Natural killer cell (primary cell): Measurements from ENCODE around the gene RNF114. TPM values are rescaled to one million over a fixed set of nuclear protein-coding genes. Genes with fewer than 3 reads are reported as not detected.
A peak's percentile ranks its signal among the peaks of the same experiment; 100 is the strongest.

ENCODE experiments used
- ATAC-seq, 3 donors: fragments of 150-1000 bp in 2 of 3; fragments of 200-7000 bp in 1 of 3; cut with Tn5 transposase; 1 replicate in 1 of 3; 2 replicates in 2 of 3; pipeline ENCODE4 v1.10.0; 2021; ENCODE audit warnings: mild to moderate bottlenecking in 2 of 3, moderate library complexity in 2 of 3
- DNase-seq, 2 donors: peaks; one replicate each; pipeline versions ENCODE4 v3.0.0 to v3.0.0-alpha.2; 2013 to 2021; ENCODE audit warnings: mixed read lengths in 1 of 2
- H3K27ac ChIP-seq: one replicate; pipeline ENCODE4 v1.5.1; 2013; ENCODE audit warnings: mild to moderate bottlenecking, low read length
- H3K27me3 ChIP-seq: one replicate; pipeline ENCODE4 v1.6.1; 2013; ENCODE audit warnings: low read length; ENCODE audit not compliant: control insufficient read depth, insufficient read depth
- H3K36me3 ChIP-seq: one replicate; pipeline ENCODE4 v1.6.1; 2013; ENCODE audit warnings: low read length; ENCODE audit not compliant: control insufficient read depth, insufficient read depth
- H3K4me1 ChIP-seq: one replicate; pipeline ENCODE4 v1.6.1; 2013; ENCODE audit warnings: low read length; ENCODE audit not compliant: control insufficient read depth, insufficient read depth
- H3K4me3 ChIP-seq: one replicate; pipeline ENCODE4 v1.5.1; 2013; ENCODE audit warnings: low read length
- H3K9me3 ChIP-seq: one replicate; pipeline ENCODE4 v1.6.1; 2013; ENCODE audit warnings: low read length; ENCODE audit not compliant: control insufficient read depth, insufficient read depth
- H3K27ac Mint-ChIP-seq, 2 donors: one replicate each; pipeline ENCODE4 v1.8.0; 2022; ENCODE audit warnings: mild to moderate bottlenecking in 2 of 2, mixed read lengths in 2 of 2, moderate library complexity in 1 of 2
- H3K27me3 Mint-ChIP-seq, 2 donors: one replicate each; pipeline ENCODE4 v1.8.0; 2022; ENCODE audit warnings: low read depth in 2 of 2, mixed read lengths in 2 of 2
- H3K36me3 Mint-ChIP-seq: one replicate; pipeline ENCODE4 v1.8.0; 2022; ENCODE audit warnings: mixed read lengths
- H3K4me1 Mint-ChIP-seq, 2 donors: one replicate each; pipeline ENCODE4 v1.8.0; 2022; ENCODE audit warnings: mixed read lengths in 2 of 2
- H3K4me3 Mint-ChIP-seq: one replicate; pipeline ENCODE4 v1.8.0; 2022; ENCODE audit warnings: mild to moderate bottlenecking, moderate library complexity, mixed read lengths
- H3K9me3 Mint-ChIP-seq, 2 donors: one replicate each; pipeline ENCODE4 v1.8.0; 2022; ENCODE audit warnings: mixed read lengths in 2 of 2
- WGBS: methylation state at CpG from one replicate; pipeline ENCODE4 v1.1.7; 2013; ENCODE audit warnings: missing lambda C conversion rate; ENCODE audit not compliant: insufficient coverage; 5-methylcytosine and 5-hydroxymethylcytosine counted together
- intact Hi-C: fragments of 100-400 bp; cut with micrococcal nuclease; formaldehyde crosslinking; loops from one replicate; pipeline ENCODE4 v1.14.2; 2022
- total RNA-seq, 4 donors: library from RNA; stranded (reverse); fragments of 120-200 nt in 1 of 4; gene quantifications; one replicate each; pipeline versions ENCODE4 v1.2.3 to v1.2.4, GENCODE V29; 2013 to 2022
- TF ChIP-seq, protein P1 (sequence below): fragments of 200-600 bp; IDR thresholded peaks from one replicate; pipeline ENCODE4 v1.8.0; 2022; ENCODE audit warnings: antibody characterized with exemption

The RNF114 gene
- total RNA-seq, 3 donors from 2014 or later (not counting 1 experiment from before 2014, with no cell fraction given): 92.3 to 108 (median 100) TPM

- peaks cover 0 to 11% of the 10 kb centered on the region in 2 donors for H3K4me1 Mint-ChIP-seq
- H3K27ac ChIP-seq: no peak overlapping the region
- DNase-seq (no peak), ATAC-seq (no peak)
- H3K36me3 ChIP-seq: peaks cover 28% of the 10 kb centered on the region
- peaks cover 8% of the 10 kb centered on the region for H3K36me3 Mint-ChIP-seq
- H3K27me3 ChIP-seq: no peaks in the 10 kb centered on the region
- H3K27ac Mint-ChIP-seq: peak overlapping the region in 1 of 2 donors; percentile 16
- no peaks in the 10 kb centered on the region for H3K9me3 ChIP-seq
- TF ChIP-seq, protein P1, sequence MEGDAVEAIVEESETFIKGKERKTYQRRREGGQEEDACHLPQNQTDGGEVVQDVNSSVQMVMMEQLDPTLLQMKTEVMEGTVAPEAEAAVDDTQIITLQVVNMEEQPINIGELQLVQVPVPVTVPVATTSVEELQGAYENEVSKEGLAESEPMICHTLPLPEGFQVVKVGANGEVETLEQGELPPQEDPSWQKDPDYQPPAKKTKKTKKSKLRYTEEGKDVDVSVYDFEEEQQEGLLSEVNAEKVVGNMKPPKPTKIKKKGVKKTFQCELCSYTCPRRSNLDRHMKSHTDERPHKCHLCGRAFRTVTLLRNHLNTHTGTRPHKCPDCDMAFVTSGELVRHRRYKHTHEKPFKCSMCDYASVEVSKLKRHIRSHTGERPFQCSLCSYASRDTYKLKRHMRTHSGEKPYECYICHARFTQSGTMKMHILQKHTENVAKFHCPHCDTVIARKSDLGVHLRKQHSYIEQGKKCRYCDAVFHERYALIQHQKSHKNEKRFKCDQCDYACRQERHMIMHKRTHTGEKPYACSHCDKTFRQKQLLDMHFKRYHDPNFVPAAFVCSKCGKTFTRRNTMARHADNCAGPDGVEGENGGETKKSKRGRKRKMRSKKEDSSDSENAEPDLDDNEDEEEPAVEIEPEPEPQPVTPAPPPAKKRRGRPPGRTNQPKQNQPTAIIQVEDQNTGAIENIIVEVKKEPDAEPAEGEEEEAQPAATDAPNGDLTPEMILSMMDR: no peak
- H3K9me3 Mint-ChIP-seq: no peaks in the 10 kb centered on the region
- WGBS: 94% methylated on average over 11 of the region's 17 CpGs
- H3K4me3 Mint-ChIP-seq: no peak overlapping the region
- no peak overlapping the region for H3K4me3 ChIP-seq
- H3K27me3 Mint-ChIP-seq: no peaks in the 10 kb centered on the region
- no peaks in the 10 kb centered on the region for H3K4me1 ChIP-seq
- intact Hi-C loops: no loop called here
Observed at GRCh38 chr20:49904440-49905214, 31.6 kb upstream of the RNF114 start.

GRCh38 chr20:49905415-49906091, 30.6 kb upstream of the RNF114 start:
- H3K27ac ChIP-seq: no peak overlapping the region
- intact Hi-C loops: no loop called here
- Mint-ChIP-seq H3K27ac (peak overlapping the region; percentile 16 to 72), H3K4me3 (no peak overlapping the region), H3K9me3 (no peaks in the 10 kb centered on the region), H3K27me3 (no peaks in the 10 kb centered on the region), H3K4me1 (peaks cover 0 to 11% of the 10 kb centered on the region in 2 donors), H3K36me3 (peaks cover 8% of the 10 kb centered on the region)
- peaks cover 28% of the 10 kb centered on the region for H3K36me3 ChIP-seq
- H3K27me3 ChIP-seq: no peaks in the 10 kb centered on the region
- H3K4me1 ChIP-seq: no peaks in the 10 kb centered on the region
- no peak overlapping the region for H3K4me3 ChIP-seq
- WGBS: 92% methylated on average over 29 of the region's 29 CpGs
- DNase-seq (no peak), ATAC-seq (peak in 1 of 3 donors; percentile 18)
- H3K9me3 ChIP-seq: no peaks in the 10 kb centered on the region
- TF ChIP-seq, protein P1: no peak

- peaks cover 28% of the 10 kb centered on the region for H3K36me3 ChIP-seq
- Mint-ChIP-seq H3K27ac (no peak overlapping the region), H3K36me3 (peaks cover 8% of the 10 kb centered on the region), H3K27me3 (no peaks in the 10 kb centered on the region), H3K9me3 (no peaks in the 10 kb centered on the region), H3K4me3 (no peak overlapping the region), H3K4me1 (peaks cover 0 to 14% of the 10 kb centered on the region in 2 donors)
- intact Hi-C loops: no loop called here
- WGBS: 97% methylated on average over 37 of the region's 37 CpGs
- DNase-seq (no peak), ATAC-seq (peak in 1 of 3 donors; percentile 27)
- TF ChIP-seq, protein P1: no peak
- no peak overlapping the region for H3K27ac ChIP-seq
- H3K27me3 ChIP-seq: no peaks in the 10 kb centered on the region
- H3K4me1 ChIP-seq: no peaks in the 10 kb centered on the region
- no peak overlapping the region for H3K4me3 ChIP-seq
- H3K9me3 ChIP-seq: no peaks in the 10 kb centered on the region
Observed at GRCh38 chr20:49906101-49906604, 30.0 kb upstream of the RNF114 start.
